NB4 (cell line): ENCODE data around the gene TCP11L1.
"Not testable (repeated sequence)": the region's sequence is repeated elsewhere in the genome, so short reads cannot be mapped to it uniquely, and the experiment has no call there.

Source experiments
- DNase-seq: peaks from one replicate; pipeline ENCODE4 v3.0.0; 2010; ENCODE audit warnings: low read depth
- H3K4me3 ChIP-seq: one replicate; pipeline ENCODE4 v1.5.1; 2011; ENCODE audit warnings: mild to moderate bottlenecking, low read depth, low read length, moderate library complexity
- CTCF ChIP-seq: IDR thresholded peaks from one replicate; pipeline ENCODE4 v1.5.1; 2012; ENCODE audit warnings: low read depth, low read length
- MYC ChIP-seq: IDR thresholded peaks from 2 replicates; pipeline ENCODE4 v1.6.1; 2011; ENCODE audit warnings: low read depth, low read length
- POLR2A ChIP-seq: IDR thresholded peaks from 2 replicates; pipeline ENCODE4 v1.6.1; 2011; ENCODE audit warnings: mild to moderate bottlenecking; ENCODE audit not compliant: insufficient read length; ENCODE audit errors: extremely low read depth
- TF ChIP-seq, protein P1 (sequence below): IDR thresholded peaks from 2 replicates; pipeline ENCODE4 v1.6.1; 2011; ENCODE audit warnings: low read depth, low read length

TCP11L1 gene

GRCh38 chr11:33044285-33044756 is 4.9 kb downstream of the TCP11L1 start:
- H3K4me3 ChIP-seq, result no peak overlapping the region
- no peak for DNase-seq
- no peak for TF ChIP-seq MYC

DNA sequence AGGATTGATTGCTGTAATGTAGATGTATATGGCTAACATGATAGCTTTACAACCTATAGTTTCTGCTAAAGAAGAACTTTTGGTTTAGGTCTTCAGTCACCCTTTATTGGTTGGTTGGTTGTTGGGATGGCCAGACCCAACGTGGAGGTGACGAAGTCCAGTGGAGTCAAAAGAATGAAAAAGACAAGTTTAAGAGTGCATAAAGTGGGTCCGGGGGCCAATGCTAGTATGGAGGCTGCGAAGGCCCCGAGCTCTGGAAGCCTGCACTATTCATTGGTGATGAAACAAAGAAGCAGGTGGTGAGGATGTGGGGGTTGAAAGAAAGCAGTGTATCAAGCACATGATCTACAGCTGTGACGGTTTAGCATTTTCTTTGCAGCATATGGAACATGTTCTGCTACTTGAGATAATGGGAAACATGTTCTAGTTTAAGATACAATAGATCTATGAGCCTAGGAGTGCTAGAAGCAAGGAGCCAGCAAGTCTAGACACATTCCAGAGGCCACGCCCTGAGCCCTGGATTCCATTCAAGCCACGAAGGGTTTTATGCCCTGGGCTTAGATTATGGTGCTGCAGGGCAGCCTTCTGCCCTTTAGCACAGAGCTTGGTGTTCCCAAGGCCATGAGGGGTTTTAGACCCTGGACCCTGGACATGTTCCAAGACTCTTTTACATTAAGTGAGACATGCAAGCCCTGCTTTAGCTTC is 6.3 kb downstream of the TCP11L1 start:
- no peak for DNase-seq
- TF ChIP-seq CTCF (no peak), POLR2A (no peak), MYC (no peak)
- TF ChIP-seq, protein P1, sequence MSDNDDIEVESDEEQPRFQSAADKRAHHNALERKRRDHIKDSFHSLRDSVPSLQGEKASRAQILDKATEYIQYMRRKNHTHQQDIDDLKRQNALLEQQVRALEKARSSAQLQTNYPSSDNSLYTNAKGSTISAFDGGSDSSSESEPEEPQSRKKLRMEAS, result no peak
- no peak overlapping the region for H3K4me3 ChIP-seq

- DNase-seq, H3K4me3 ChIP-seq: not testable (repeated sequence)
These were observed 9.3 kb downstream of the TCP11L1 start for GRCh38 chr11:33048701-33049100.

DNA sequence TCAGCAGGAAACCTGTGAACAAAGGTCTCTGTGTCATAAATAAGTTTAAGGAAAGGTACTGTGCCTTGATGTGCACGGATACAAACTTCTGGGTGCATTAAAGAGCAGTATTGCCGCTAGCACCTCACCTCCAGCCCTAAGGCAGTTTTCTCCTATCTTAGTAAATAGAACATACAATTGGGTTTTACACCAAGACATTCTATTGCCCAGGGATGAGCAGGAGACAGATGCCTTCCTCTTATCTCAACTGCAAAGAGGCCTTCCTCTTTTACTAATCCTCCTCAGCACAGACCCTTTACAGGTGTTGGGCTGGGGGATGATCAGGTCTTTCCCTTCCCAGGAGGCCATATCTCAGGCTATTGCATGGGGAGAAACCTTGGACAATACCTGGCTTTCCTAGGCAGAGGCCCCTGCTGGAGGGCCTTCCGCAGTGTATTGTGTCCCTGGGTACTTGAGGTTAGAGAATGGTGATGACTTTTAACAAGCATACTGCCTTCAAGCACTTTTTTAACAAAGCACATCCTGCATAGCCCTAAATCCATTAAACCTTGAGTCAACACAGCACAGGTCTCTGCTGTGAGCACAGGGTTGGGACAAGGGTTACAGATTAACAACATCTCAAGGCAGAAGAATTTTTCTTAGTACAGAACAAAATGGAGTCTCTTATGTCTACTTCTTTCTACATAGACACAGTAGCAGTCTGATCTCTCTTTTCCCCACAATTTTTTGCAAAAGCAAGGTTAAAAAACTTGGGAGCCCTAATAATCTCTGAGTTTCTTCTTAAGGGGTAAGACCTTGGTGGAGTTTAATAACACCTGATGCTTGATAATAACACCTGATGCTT is 10.4 kb downstream of the TCP11L1 start:
- not testable (repeated sequence) for DNase-seq, H3K4me3 ChIP-seq

- H3K4me3 ChIP-seq, result no peak overlapping the region
- peak; percentile 40 for DNase-seq
- TF ChIP-seq CTCF, result no peak
- TF ChIP-seq, protein P1, result no peak
- no peak for TF ChIP-seq MYC
These were observed 12.9 kb downstream of the TCP11L1 start for GRCh38 chr11:33052231-33052630.

DNA sequence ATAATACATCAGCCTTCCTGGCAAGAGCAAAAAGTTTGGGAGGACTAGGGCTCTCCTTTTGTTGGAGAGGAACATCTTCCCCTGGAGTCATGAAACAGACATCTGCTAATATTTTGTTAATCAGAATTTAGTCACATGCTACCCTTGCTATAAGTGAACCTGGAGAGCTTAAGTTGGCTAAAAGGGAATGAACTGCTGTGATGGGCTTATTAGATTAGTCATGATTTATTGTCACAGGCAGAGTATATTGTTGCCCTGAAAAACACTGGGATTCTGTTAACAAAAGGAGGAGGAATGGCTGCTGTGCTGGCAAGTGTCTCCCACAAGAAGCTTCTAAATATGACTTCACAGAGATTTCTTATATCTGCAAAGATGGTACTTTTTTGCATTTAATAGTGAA is 16.0 kb downstream of the TCP11L1 start:
- TF ChIP-seq, protein P1, result no peak
- TF ChIP-seq CTCF (no peak), MYC (no peak), POLR2A (no peak)
- no peak for DNase-seq
- no peak overlapping the region for H3K4me3 ChIP-seq

GRCh38 chr11:33057284-33057683 is 17.9 kb downstream of the TCP11L1 start:
- no peak for DNase-seq
- TF ChIP-seq CTCF (no peak), MYC (no peak), POLR2A (no peak)
- TF ChIP-seq, protein P1, result no peak
- no peak overlapping the region for H3K4me3 ChIP-seq
